HG02943 (cell line): ENCODE data around the gene PRKG2.

ENCODE experiments used
- ATAC-seq: cut with Tn5 transposase; IDR thresholded peaks from one replicate; pipeline ENCODE4 v1.9.1; 2021; ENCODE audit warnings: mild to moderate bottlenecking, low read depth, moderate library complexity; ENCODE audit not compliant: unreplicated experiment

Gene PRKG2

DNA sequence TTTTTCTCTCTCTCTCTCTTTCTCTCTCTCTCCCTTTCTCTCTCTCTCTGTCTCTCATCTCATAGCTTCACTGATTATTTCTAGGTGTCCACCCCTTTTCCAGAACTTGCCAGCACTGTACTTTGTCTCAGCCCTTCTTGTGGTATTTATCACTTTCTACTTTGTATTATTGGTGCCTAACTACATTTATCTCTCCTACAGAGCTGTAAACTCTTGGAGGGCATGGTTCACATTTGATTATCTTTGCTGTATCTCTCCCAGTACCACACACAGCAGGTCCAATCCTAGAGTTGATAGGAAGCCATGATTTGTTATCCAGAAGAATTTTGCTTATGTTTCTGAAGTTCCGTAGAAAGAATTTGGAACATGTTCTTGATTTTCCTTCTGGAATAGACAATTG is 5.2 kb upstream of the PRKG2 start:
- ATAC-seq, result no peak

DNA sequence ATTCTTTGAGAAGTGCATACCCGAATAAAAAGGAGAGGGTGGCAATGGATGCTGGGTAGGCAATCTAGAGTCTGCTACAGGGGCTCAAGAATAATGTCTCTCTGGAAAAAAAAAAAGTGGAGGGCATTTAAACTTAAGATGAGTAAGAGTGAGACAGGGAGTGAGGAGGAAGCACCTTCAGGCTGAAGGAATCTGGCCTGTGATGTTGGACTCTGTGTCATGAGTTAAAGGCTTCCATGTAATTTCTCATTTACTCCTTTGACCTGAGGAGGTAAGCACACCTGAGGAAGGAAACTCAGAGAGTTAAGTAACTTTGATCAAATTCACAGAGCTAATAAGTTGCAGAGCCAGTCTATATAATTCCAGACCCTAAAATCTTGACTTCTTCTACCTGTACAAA is 3.2 kb upstream of the PRKG2 start:
- ATAC-seq, result no peak

DNA sequence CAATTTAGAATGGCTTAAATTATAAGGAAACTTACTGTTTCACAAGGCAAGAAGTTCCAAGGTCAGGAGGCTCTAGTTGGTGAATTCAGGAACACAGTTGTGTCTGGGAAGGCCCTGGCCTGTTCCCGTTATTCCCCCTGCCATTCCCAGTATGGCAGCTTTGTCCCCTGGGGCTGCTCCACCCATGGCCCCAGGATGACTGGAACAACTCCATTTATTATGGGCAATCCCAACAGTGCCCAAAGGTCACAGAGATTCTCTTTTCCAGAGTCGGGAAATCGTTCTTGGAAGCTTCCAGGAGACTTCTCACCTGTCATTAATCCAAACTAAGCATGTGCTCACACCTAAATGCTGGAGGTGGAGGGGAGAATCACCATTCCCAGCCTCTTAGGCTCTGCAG is 2.8 kb upstream of the PRKG2 start:
- no peak for ATAC-seq

DNA sequence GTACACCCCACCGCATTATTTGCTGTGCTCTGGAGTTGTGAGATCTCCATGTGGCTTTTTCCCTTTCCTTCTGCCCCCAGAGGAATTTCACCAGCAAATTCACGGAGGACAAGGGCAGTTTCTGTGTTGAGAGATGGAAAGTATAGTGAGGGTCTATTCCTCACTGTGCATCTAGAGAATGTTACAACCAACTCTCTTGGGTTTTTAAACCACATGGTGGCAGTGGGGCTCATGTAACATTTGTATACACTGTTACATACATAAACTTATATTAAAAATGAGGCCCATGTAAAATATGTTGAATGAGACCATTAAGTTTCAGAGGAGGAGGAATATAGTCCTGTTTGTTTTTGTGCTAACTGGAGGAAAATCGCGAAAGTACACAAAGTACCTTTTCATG is 909 bp upstream of the PRKG2 start:
- ATAC-seq, result no peak

DNA sequence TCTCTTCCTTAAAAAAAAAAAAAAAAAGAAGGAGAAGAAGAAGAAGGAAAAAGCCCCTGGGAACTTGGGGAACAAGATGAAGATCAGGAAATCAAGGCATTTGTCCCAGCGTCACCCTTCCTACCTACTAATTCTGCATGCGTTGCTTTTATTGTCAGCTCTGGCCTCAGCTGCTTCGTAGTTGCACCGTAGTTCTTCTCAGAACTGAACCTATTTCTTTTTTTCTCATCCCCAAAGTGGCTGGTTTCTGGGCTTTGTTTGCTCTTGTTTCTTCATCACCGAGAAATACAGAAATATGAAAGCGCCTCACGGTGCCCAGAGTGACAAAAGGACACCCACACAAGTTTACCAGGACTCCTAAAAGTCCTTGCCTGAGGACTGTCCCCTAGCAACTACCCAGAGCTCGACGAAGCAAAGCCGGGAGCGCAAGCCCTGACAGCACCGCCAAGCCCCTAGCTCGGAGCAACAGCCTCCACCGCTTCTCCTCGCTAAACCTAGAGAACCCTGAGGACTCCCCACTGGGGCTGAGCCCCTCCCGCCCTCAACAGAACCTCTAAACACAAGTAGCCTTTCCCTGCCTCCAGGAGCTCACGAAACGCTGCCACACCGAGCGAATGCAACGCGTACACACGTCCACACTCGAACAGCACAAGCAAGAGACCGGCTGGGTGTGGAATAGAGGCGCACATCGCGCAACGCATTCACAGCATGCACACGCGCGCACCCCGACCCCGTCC is 710 bp downstream of the PRKG2 start:
- no peak for ATAC-seq

DNA sequence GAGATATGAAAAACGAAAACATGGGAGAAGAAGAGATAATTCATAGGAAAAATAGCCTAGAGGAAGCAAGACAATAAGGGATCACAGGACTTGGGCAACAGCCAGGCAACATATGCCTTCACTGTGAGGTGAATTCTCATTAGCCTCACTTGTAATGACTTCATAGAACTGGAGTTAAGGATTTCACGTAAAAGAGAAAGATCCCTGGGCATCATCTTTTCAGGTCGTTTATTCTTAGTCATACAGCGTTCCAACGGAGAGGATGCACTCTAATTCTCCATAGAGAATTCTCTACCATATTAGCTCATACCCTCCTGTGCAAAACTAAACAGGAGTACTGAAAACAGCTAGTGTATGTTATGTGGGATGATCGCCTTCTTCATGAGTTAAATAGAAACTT is 1.4 kb downstream of the PRKG2 start:
- ATAC-seq, result no peak

DNA sequence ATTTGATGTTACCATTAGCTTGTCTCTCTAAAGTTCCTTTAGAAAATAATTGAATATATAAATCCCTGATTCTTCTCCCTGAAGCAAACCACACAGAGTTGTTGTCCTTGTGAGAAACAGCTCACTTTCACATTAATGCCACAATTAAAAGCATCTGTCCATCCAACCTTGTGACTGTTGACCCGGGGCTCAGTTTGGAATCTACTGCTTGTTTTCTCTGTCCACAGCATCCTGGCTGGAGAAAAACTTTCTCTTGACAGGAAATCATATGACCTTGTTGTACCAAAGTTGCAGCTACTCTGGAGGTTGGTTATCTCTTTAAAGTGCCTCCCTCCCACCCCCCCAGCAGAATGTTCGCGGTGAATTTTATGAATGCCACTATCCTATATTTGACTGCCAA is 3.1 kb downstream of the PRKG2 start:
- ATAC-seq, result no peak

DNA sequence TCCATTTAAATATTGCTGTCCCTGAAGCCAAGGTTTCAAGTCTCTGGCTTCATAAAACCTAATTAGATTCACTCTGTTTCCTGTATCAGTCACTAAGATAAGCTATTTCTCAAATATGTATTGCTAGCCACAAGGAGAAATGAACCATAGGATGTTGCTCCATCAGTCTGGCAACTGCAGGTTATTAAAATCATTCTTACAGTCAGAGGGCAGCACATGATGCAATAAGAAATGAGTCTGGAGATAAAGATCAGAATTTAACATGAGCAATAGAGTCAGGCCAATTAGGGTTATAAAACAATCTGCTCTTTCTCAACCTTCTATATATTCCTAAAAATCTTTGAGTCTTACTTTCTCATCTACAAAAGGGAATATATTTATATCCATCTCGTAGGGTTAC is 7.2 kb downstream of the PRKG2 start:
- ATAC-seq, result no peak

DNA sequence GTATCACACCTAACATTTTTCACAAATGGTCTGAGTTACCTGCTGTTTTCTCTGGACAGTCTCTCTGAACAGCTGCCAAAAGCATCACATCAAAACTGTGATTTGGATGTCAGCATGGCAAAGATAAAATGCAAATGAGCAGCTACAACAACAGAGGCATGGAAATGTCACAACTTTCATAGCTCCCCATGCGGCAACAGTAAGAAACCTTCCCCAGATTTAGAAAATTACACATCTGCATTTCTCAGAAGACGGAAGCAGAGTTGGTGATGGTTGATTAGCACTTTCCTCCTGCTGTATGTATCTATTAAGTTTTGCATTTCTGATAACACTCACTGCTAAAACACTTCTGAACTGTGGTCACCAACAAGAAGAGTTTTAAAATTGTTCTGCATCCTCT is 9.7 kb downstream of the PRKG2 start:
- no peak for ATAC-seq

DNA sequence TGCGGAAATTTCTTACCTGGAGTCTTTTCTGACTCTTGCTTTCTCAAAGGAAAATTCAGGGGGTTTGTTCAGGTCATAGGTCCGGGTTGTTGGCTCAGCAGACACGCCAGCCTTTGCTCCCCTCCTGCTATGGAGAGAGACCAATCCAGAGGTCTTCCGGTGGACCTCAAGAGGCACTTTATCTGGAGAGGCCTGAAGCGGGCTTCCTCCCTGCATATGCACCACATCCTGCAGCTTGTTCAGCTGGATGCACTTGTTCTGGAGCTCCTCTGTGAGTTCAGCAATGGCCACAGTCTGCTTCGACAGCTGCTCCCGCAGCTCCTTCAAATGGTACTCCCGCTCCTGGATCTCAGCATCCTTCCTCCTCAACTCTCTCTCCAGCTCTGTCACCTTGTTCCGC is 10.5 kb downstream of the PRKG2 start:
- no peak for ATAC-seq

DNA sequence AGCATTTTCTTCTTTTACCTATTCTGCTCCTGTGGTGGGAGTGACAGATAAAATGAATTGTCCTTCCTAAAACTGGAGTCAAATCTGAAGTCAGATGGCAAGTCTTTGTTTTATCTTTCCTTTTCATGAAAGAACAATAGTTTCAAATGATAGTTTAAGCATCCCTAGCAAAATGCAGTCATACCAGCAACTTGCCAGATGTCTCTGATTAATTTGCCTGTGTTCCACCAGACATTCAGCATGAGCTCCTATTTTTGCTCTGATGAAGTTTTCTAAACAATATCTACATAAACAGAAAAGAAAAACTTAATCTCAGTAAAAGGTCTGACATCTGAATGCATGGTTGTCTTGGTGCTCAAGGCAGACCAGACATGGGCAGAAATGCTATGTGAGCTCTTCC is 15.2 kb downstream of the PRKG2 start:
- ATAC-seq, result no peak

DNA sequence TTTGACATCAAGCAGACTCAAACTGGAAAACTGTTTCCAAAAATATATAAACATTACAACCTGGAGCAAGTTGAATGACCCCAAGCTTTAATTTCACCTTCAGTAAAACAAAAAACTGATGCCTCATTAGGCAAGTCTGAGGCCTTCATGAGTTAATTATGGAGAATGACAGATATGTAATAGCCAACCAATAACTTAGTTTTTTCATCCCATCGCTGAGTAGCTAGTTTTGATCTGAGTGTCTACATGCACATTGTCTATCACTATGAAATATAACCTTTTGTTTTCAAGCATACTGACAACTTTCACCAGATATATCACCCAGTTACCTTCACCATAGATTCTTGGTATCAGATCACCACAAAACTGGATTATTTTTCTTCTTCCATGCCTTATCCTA is 16.4 kb downstream of the PRKG2 start:
- no peak for ATAC-seq

DNA sequence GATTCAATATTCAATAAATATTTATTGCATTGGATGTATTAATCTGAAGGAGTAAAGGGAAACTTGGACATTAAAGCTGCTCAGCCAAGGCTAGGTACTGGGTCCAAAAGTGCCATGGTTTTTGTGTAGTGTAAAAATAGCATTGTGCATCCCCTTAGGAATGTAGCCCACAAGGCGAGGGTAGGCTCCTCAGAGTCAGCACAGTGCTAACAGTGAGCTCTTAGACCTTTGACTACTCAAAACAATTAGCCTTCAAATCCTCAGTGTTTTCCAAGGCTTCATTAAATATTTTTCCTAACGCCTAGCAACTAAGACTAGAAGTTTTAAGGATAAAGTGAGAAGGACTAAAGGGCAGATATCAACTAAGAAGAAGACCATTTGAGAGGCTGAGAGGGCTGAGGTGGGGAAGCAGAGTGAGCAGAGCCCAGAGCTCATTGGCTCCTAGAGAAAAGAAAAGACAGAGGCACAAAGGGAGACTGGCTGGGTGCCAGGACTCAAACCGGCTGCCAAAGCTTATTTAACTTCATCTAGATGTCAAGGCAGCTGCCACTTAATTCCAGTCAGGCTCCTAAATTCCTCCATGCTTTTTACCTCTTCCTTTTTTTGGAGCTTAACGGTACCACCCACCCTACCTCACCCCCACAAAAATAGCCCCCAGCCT is 17.0 kb downstream of the PRKG2 start:
- no peak for ATAC-seq

DNA sequence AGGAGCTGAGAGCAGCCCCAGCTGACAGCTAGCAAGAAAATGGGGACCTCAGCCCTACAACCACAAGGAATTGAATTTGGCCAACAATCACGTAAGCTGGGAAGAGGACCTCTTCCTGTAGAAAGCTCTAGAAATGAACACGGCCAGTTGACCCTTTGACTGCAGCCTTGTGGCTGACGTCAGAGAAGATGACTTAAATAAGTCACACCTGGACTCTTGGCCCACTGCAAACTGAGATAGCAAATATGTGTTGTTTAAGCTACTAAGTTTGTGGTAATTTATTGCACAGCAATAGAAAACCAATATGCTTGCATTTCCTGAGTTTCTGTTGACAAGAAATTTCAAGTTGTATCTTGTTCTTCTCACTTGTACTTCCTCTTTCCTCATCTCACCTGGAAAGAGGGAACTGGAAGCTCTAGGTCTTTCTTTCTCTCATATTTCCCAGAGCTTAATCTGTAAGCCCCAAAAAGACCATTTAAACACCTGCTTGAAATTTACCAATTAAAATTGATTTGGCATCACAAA is 18.8 kb downstream of the PRKG2 start:
- no peak for ATAC-seq

DNA sequence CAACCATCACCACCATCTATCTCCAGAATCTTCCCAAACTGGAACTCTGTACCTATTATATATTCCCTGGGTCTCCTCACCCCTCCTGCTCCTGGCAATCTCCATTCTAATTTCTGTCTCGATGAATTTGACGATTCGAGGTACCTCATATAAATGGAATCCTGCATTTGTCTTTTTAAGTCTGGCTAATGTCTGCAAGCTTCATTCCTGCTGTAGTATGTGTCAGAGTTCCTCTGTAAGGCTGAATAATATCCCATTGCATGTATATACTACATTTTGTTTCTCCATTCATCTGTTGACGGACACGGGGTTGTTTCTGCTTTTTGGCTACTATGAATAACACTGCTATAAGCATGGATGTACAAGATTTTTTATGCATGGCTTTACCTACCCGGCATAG is 19.5 kb downstream of the PRKG2 start:
- ATAC-seq, result no peak

DNA sequence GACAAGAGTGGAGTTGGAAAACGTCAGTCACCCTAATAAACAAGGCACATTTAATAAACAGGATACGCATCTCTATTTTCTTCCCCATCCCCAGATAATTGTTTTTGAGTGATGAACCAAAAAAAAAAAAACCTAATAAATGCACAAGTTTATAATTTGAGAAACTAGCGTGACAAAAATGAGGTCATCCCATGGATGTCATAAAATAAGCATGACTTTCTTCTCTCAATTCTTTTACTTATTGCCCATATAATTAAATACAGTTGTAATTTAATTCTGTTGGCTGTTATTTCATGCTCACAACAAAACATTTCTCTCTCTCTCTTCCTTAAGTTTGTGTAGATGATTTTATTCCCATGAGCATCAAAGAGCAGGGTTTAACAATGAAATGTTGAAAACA is 20.7 kb downstream of the PRKG2 start:
- no peak for ATAC-seq

DNA sequence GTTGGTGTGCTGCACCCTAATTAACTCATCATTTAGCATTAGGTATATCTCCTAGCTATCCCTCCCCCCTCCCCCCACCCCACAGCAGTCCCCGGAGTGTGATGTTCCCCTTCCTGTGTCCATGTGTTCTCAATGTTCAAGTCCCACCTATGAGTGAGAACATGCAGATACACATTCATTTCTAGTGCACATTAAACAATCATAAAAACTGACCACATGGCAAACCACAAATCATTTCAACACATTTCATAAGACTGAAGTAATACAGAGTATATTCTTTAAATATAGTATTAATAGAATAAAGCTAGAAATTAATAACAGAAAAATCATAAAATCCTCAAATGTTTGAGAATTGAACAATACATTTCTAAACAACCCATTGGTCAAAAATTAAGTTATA is 34.1 kb downstream of the PRKG2 start:
- ATAC-seq, result no peak

DNA sequence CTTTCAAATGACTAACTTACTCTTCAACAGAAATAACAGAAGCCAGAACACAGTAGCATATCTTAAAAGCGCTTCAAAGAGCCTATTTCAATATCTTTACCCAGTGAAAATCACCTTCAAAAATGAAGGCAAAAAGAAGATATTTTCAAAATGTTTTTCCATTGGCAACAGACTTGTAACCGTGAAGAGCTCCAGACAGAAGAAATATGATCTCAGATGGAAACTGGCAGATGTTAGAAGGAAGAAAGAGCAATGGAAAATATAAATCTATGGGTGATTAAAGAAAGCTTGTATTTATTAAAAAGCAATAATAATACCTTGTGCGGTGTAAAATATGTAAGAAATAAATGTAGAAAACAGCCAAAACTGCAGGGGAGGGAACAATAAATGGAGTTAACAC is 35.7 kb downstream of the PRKG2 start:
- no peak for ATAC-seq

DNA sequence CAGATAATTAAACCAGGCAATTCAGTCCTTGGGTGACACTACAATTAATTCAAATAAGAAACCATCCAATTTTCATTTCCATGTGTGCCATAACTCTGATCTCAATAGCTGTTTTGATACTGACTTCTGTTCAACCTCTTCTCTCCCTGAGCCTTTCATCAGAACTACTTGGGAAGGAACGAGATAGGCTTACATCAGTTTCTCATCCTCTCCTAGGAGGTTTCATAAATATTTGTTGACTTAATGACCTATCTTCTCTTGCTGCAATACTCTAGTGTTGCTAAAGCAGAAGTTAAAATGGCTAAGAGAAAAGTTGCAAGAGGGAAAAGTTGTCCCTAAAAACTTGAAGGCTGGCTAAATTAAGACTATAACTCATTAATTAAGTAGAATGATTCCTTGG is 41.8 kb downstream of the PRKG2 start:
- ATAC-seq, result no peak

DNA sequence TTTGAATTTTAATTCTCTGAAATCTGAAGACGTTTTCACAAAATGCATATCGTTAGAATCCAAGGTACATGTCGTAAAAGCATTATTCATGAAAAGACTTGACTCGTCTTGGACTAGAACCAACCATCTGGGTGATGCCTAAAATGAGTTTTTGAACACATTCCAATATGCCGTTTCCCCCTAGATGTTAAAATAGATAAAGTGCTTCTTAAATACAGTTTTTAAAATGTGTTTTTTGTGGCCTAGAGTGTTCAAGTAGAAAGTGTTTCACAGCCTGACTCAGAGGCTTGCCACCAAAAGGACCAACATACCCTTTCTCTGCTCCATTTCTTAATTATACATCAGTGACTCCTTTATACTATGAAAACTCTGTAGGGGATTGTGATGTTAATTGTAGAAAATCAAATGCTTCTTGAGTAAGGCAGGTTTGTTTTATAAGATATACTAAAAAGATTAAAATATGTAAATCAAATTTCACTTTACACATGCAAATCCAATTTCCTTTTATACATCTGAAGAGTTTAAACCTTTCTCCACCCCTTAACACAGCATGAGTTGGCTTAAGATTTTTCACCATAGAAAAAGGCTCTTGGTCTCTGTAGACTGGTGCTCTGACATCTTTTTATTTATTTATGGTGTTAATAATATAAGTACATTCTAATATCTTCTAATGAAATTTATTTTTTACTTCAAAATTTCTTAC is 48.4 kb downstream of the PRKG2 start:
- ATAC-seq, result no peak

DNA sequence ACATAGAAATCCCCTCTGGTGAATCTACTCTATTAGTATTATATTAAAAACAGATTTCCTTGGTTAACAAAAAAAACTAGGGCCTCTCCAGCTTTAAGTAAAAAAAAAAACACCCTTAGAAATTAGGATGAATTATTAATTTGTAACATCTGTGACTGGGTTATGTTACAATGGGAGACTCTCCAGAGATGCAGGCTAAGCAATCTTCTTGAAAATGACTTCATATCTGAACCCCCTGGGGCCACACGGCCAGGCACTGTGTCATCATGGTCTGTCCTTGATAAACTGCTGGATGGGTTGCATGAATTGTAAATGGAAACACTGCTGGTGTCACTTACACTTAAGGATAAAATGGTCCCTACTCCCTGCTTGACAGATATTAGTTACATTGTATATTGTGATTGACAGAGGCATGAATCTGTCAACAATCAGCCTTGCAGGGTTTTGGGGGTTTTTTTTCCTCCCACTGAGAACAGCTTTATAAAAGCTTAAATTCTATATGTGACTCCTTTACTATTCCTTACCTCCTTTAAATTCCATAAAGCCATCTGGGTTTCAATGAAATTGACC is 49.1 kb downstream of the PRKG2 start:
- no peak for ATAC-seq
